OCI-M2 (cell line): ENCODE measurements around the gene OR7C1.
"Not testable (repeated sequence)": the region's sequence is repeated elsewhere in the genome, so short reads cannot be mapped to it uniquely, and the experiment has no call there.

Source experiments
- DNase-seq: peaks from one replicate; lab custom pipeline; 2025; ENCODE audit not compliant: unreplicated experiment; lab: John Stamatoyannopoulos, UW

OR7C1 gene

GRCh38 chr19:14835011-14835410, at the start of gene OR7C1, which contains the start of gene OR7A5:
Gene OR7C1, minus strand, starts transcription at chr19:14835185. Its CDS starts 35,049 bp downstream, at chr19:14800136.
Gene OR7A5, minus strand, starts transcription at chr19:14835185. Its CDS starts 6,944 bp downstream, at chr19:14828241.
- no peak for DNase-seq

GRCh38 chr19:14871619-14872230, 36.7 kb upstream of the OR7C1 start:
- peak; percentile 14 for DNase-seq

GRCh38 chr19:14868497-14868896, 33.5 kb upstream of the OR7C1 start:
- no peak for DNase-seq

GRCh38 chr19:14848822-14849221, 13.8 kb upstream of the OR7C1 start, which contains the start of gene OR7A10:
Gene OR7A10, minus strand, starts transcription at chr19:14848922. Its CDS starts 7,045 bp downstream, at chr19:14841877.
- DNase-seq, result no peak

- DNase-seq, result no peak
These were observed 8.6 kb upstream of the OR7C1 start for GRCh38 chr19:14843578-14843977.

- no peak for DNase-seq
These were observed 8.2 kb upstream of the OR7C1 start for GRCh38 chr19:14843169-14843568.

GRCh38 chr19:14840206-14840605, 5.2 kb upstream of the OR7C1 start:
- no peak for DNase-seq

GRCh38 chr19:14837391-14837790, 2.4 kb upstream of the OR7C1 start:
- DNase-seq, result no peak

- DNase-seq, result peak; percentile 38
These were observed 4.3 kb downstream of the OR7C1 start for GRCh38 chr19:14830702-14831101.

- DNase-seq, result no peak
These were observed 9.0 kb downstream of the OR7C1 start for GRCh38 chr19:14826006-14826405.

- DNase-seq, result no peak
These were observed 13.0 kb downstream of the OR7C1 start for GRCh38 chr19:14821937-14822336.

GRCh38 chr19:14818588-14818987, 16.4 kb downstream of the OR7C1 start:
- no peak for DNase-seq

- no peak for DNase-seq
These were observed 17.9 kb downstream of the OR7C1 start for GRCh38 chr19:14817052-14817451.

- no peak for DNase-seq
These were observed 19.9 kb downstream of the OR7C1 start for GRCh38 chr19:14814982-14815652.

- DNase-seq, result no peak
These were observed 25.5 kb downstream of the OR7C1 start for GRCh38 chr19:14809272-14810057.

GRCh38 chr19:14804765-14805164, 30.2 kb downstream of the OR7C1 start:
- no peak for DNase-seq

GRCh38 chr19:14798760-14799159, 36.2 kb downstream of the OR7C1 start:
- no peak for DNase-seq

- DNase-seq, result no peak
These were observed 39.0 kb downstream of the OR7C1 start for GRCh38 chr19:14796021-14796420.

GRCh38 chr19:14795078-14795721, 39.8 kb downstream of the OR7C1 start:
- no peak for DNase-seq

- DNase-seq, result not testable (repeated sequence)
These were observed 42.7 kb downstream of the OR7C1 start for GRCh38 chr19:14792250-14792649.

- peak; percentile 67 for DNase-seq
These were observed 48.5 kb downstream of the OR7C1 start for GRCh38 chr19:14786421-14786851.
